HUES6 (cell line): ENCODE results near the gene BEND3.
"Not testable (repeated sequence)": the region's sequence is repeated elsewhere in the genome, so short reads cannot be mapped to it uniquely, and the experiment has no call there.

Source experiments
- H3K27ac ChIP-seq: 2 replicates; pipeline ENCODE4 v1.7.0; 2013; ENCODE audit warnings: low read depth, mild to moderate bottlenecking, low read length, inconsistent platforms
- H3K27me3 ChIP-seq: 2 replicates; pipeline ENCODE4 v1.6.1; 2013; ENCODE audit warnings: low read length; ENCODE audit not compliant: control insufficient read depth, insufficient read depth
- H3K36me3 ChIP-seq: 2 replicates; pipeline ENCODE4 v1.6.1; 2013; ENCODE audit warnings: low read length; ENCODE audit not compliant: control insufficient read depth, insufficient read depth
- H3K4me1 ChIP-seq: 2 replicates; pipeline ENCODE4 v1.6.1; 2013; ENCODE audit warnings: low read length; ENCODE audit not compliant: control insufficient read depth, insufficient read depth
- H3K4me3 ChIP-seq: 2 replicates; pipeline ENCODE4 v1.5.1; 2013; ENCODE audit warnings: low read depth, low read length
- H3K9ac ChIP-seq: one replicate; pipeline ENCODE4 v1.6.1; 2013; ENCODE audit warnings: mild to moderate bottlenecking, low read length
- H3K9me3 ChIP-seq: 2 replicates; pipeline ENCODE4 v1.6.1; 2013; ENCODE audit warnings: low read depth, low read length; ENCODE audit not compliant: control insufficient read depth, insufficient read depth

The BEND3 gene

GRCh38 chr6:107114926-107115694 lies at the start of gene BEND3:
TSS of gene BEND3 (minus strand) at chr6:107115515. CDS start at chr6:107099285, 16,230 bp downstream.
- peak within 1 kb of the TSS; percentile 67 for H3K4me3 ChIP-seq
- H3K4me1 ChIP-seq, result peaks cover 33% of the 10 kb centered on the region
- H3K9ac ChIP-seq, result peak within 1 kb of the TSS; percentile 96
- no peaks in the 10 kb centered on the region for H3K9me3 ChIP-seq
- peak within 1 kb of the TSS; percentile 97 for H3K27ac ChIP-seq
- peaks cover 3% of the 10 kb centered on the region; the same call in 1 of the 2 replicates for H3K36me3 ChIP-seq
- no peaks in the 10 kb centered on the region for H3K27me3 ChIP-seq

GRCh38 chr6:107164299-107164698 lies 49.0 kb upstream of the BEND3 start:
- not testable (repeated sequence) for H3K27ac ChIP-seq, H3K9ac ChIP-seq, H3K27me3 ChIP-seq, H3K36me3 ChIP-seq, H3K4me1 ChIP-seq, H3K4me3 ChIP-seq, H3K9me3 ChIP-seq

- H3K4me3 ChIP-seq, result no peak overlapping the region
- H3K27me3 ChIP-seq, result no peaks in the 10 kb centered on the region
- no peaks in the 10 kb centered on the region for H3K36me3 ChIP-seq
- H3K27ac ChIP-seq, result no peak overlapping the region
- no peaks in the 10 kb centered on the region for H3K9me3 ChIP-seq
- H3K4me1 ChIP-seq, result peaks cover 5% of the 10 kb centered on the region; the same call in 1 of the 2 replicates
- H3K9ac ChIP-seq, result no peak overlapping the region
These were observed 46.2 kb upstream of the BEND3 start for GRCh38 chr6:107161521-107161920.

GRCh38 chr6:107156617-107157016 lies 41.3 kb upstream of the BEND3 start:
- no peak overlapping the region for H3K9ac ChIP-seq
- no peak overlapping the region for H3K4me3 ChIP-seq
- H3K36me3 ChIP-seq, result no peaks in the 10 kb centered on the region
- peaks cover 16% of the 10 kb centered on the region for H3K4me1 ChIP-seq
- no peaks in the 10 kb centered on the region for H3K27me3 ChIP-seq
- H3K27ac ChIP-seq, result no peak overlapping the region
- no peaks in the 10 kb centered on the region for H3K9me3 ChIP-seq

- H3K27ac ChIP-seq, result no peak overlapping the region
- H3K4me3 ChIP-seq, result no peak overlapping the region
- peaks cover 16% of the 10 kb centered on the region for H3K4me1 ChIP-seq
- H3K27me3 ChIP-seq, result no peaks in the 10 kb centered on the region
- no peaks in the 10 kb centered on the region for H3K36me3 ChIP-seq
- H3K9ac ChIP-seq, result no peak overlapping the region
- no peaks in the 10 kb centered on the region for H3K9me3 ChIP-seq
These were observed 39.5 kb upstream of the BEND3 start for GRCh38 chr6:107154801-107155160.

- H3K27me3 ChIP-seq, result no peaks in the 10 kb centered on the region
- no peak overlapping the region for H3K4me3 ChIP-seq
- H3K9me3 ChIP-seq, result no peaks in the 10 kb centered on the region
- no peaks in the 10 kb centered on the region for H3K36me3 ChIP-seq
- peaks cover 16% of the 10 kb centered on the region for H3K4me1 ChIP-seq
- H3K9ac ChIP-seq, result no peak overlapping the region
- H3K27ac ChIP-seq, result no peak overlapping the region
These were observed 39.0 kb upstream of the BEND3 start for GRCh38 chr6:107154131-107154800.

GRCh38 chr6:107152638-107153430 lies 37.5 kb upstream of the BEND3 start:
- Histone ChIP-seq H3K36me3 (no peaks in the 10 kb centered on the region), H3K27me3 (no peaks in the 10 kb centered on the region), H3K4me1 (peaks cover 16% of the 10 kb centered on the region), H3K9ac (no peak overlapping the region), H3K27ac (no peak overlapping the region), H3K9me3 (no peaks in the 10 kb centered on the region), H3K4me3 (no peak overlapping the region)

- Histone ChIP-seq H3K9me3 (no peaks in the 10 kb centered on the region), H3K27me3 (no peaks in the 10 kb centered on the region), H3K4me3 (no peak overlapping the region), H3K36me3 (no peaks in the 10 kb centered on the region), H3K27ac (no peak overlapping the region), H3K9ac (no peak overlapping the region), H3K4me1 (no peaks in the 10 kb centered on the region)
These were observed 29.4 kb upstream of the BEND3 start for GRCh38 chr6:107144666-107145065.

- Histone ChIP-seq H3K27ac (no peak overlapping the region), H3K4me1 (no peaks in the 10 kb centered on the region), H3K9me3 (no peaks in the 10 kb centered on the region), H3K27me3 (no peaks in the 10 kb centered on the region), H3K4me3 (no peak overlapping the region), H3K36me3 (no peaks in the 10 kb centered on the region), H3K9ac (no peak overlapping the region)
These were observed 28.7 kb upstream of the BEND3 start for GRCh38 chr6:107144014-107144413.

- Histone ChIP-seq H3K27me3 (no peaks in the 10 kb centered on the region), H3K9ac (no peak overlapping the region), H3K9me3 (no peaks in the 10 kb centered on the region), H3K4me3 (no peak overlapping the region), H3K4me1 (no peaks in the 10 kb centered on the region), H3K27ac (no peak overlapping the region), H3K36me3 (no peaks in the 10 kb centered on the region)
These were observed 25.3 kb upstream of the BEND3 start for GRCh38 chr6:107140581-107140980.

GRCh38 chr6:107136324-107136723 lies 21.0 kb upstream of the BEND3 start:
- not testable (repeated sequence) for H3K4me3 ChIP-seq, H3K36me3 ChIP-seq, H3K27ac ChIP-seq, H3K27me3 ChIP-seq, H3K9ac ChIP-seq, H3K9me3 ChIP-seq, H3K4me1 ChIP-seq
